Tibial nerve (tissue), 4 donors: Measurements from ENCODE around the gene KIF1B. TPM values are rescaled to one million over a fixed set of nuclear protein-coding genes. Genes with fewer than 3 reads are reported as not detected.

Experiments
- DNase-seq, 2 donors: peaks; one replicate each; pipeline ENCODE4 v3.0.0-alpha.2; 2019; ENCODE audit warnings: low spot score in 2 of 2
- H3K27ac ChIP-seq, 4 donors: fragments of 200-600 bp; sonication (generic) in 3 of 4; one replicate each; pipeline ENCODE4 v1.5.1; 2017 to 2019; ENCODE audit warnings: mild to moderate bottlenecking in 1 of 4
- H3K27me3 ChIP-seq, 2 donors: fragments of 200-600 bp; sonication (generic) in 1 of 2; one replicate each; pipeline versions ENCODE4 v1.5.1 to v1.6.0; 2017 to 2019
- H3K36me3 ChIP-seq, 3 donors: fragments of 200-600 bp; sonication (generic); one replicate each; pipeline ENCODE4 v1.5.1; 2018 to 2019
- H3K4me1 ChIP-seq, 4 donors: fragments of 200-600 bp; sonication (generic) in 3 of 4; one replicate each; pipeline ENCODE4 v1.5.1; 2017 to 2019
- H3K4me3 ChIP-seq, 4 donors: fragments of 200-600 bp; sonication (generic) in 3 of 4; one replicate each; pipeline ENCODE4 v1.5.1; 2017 to 2019; ENCODE audit warnings: mild to moderate bottlenecking in 1 of 4, moderate library complexity in 1 of 4
- H3K9me3 ChIP-seq, 4 donors: fragments of 200-600 bp; sonication (generic) in 3 of 4; one replicate each; pipeline ENCODE4 v1.5.1; 2017 to 2019
- CTCF ChIP-seq, 5 experiments: fragments of 200-600 bp in 3 of 5; fragments of 450-650 bp in 2 of 5; sonication (generic) in 3 of 5; IDR thresholded peaks; one replicate each; pipeline ENCODE4 v1.5.1; 2016 to 2019; ENCODE audit warnings: antibody characterized with exemption in 5 of 5, mild to moderate bottlenecking in 3 of 5, moderate library complexity in 2 of 5
- EP300 ChIP-seq, 2 donors: sonication (generic); formaldehyde crosslinking; IDR thresholded peaks; one replicate each; pipeline ENCODE4 v1.6.1; 2017; ENCODE audit warnings: antibody characterized with exemption in 2 of 2, mild to moderate bottlenecking in 1 of 2
- POLR2A ChIP-seq, 2 donors: fragments of 450-650 bp; IDR thresholded peaks; one replicate each; pipeline ENCODE4 v1.6.1; 2017; ENCODE audit warnings: antibody characterized with exemption in 2 of 2, mild to moderate bottlenecking in 2 of 2, moderate library complexity in 2 of 2
- WGBS, 2 donors: methylation state at CpG; one replicate each; pipeline ENCODE4 v1.1.5; 2018; 5-methylcytosine and 5-hydroxymethylcytosine counted together
- total RNA-seq, 4 donors: library from RNA; depleted of rRNA; stranded (reverse); fragments of >200 nt; gene quantifications; one replicate each; pipeline ENCODE4 v1.1.0, GENCODE V29; 2016

The KIF1B gene
- total RNA-seq, 4 donors from 2014 or later, result 50.6 to 76.2 (median 66.0) TPM

- Histone ChIP-seq H3K4me1 (no peaks in the 10 kb centered on the region), H3K4me3 (no peak overlapping the region), H3K36me3 (peaks cover 0 to 84% (median 0%) of the 10 kb centered on the region in 3 donors), H3K27me3 (no peaks in the 10 kb centered on the region), H3K27ac (no peak overlapping the region), H3K9me3 (no peaks in the 10 kb centered on the region)
- TF ChIP-seq POLR2A (IDR thresholded peaks at IDR 0.05), result no peak
- no peak for TF ChIP-seq EP300 (IDR thresholded peaks at IDR 0.05)
- TF ChIP-seq CTCF (IDR thresholded peaks at IDR 0.05), result no peak
- no peak for DNase-seq
- WGBS, 2 donors, result 91 to 96% methylated on average over 4 of the region's 4 CpGs
Observed at GRCh38 chr1:10265027-10265426, 54.7 kb downstream of the KIF1B start.

- H3K36me3 ChIP-seq, result peaks cover 0 to 78% (median 0%) of the 10 kb centered on the region in 3 donors
- H3K4me1 ChIP-seq, result no peaks in the 10 kb centered on the region
- TF ChIP-seq CTCF (IDR thresholded peaks at IDR 0.05), result no peak
- TF ChIP-seq POLR2A (IDR thresholded peaks at IDR 0.05), result no peak
- 91 to 98% methylated on average over 3 of the region's 3 CpGs for WGBS, 2 donors
- H3K9me3 ChIP-seq, result no peaks in the 10 kb centered on the region
- no peaks in the 10 kb centered on the region for H3K27me3 ChIP-seq
- no peak for DNase-seq
- no peak overlapping the region for H3K4me3 ChIP-seq
- no peak overlapping the region for H3K27ac ChIP-seq
Observed at GRCh38 chr1:10265900-10266299, 55.5 kb downstream of the KIF1B start.

DNA sequence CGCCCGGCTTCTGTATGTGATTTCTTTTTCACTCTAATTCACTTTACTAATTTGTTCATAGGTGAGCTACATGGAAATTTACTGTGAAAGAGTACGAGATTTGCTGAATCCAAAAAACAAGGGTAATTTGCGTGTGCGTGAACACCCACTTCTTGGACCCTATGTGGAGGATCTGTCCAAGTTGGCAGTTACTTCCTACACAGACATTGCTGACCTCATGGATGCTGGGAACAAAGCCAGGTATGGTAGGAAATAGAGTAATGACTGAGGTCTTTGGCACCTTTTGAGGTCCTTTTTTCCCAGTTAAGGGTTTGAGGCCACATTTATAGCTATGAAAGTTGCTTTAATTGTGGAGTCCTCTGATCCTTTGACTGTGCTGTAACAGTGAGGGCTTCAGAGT lies 56.9 kb downstream of the KIF1B start:
- no peaks in the 10 kb centered on the region for H3K4me1 ChIP-seq
- H3K27me3 ChIP-seq, result no peaks in the 10 kb centered on the region
- H3K36me3 ChIP-seq, result peaks cover 0 to 65% (median 6%) of the 10 kb centered on the region in 3 donors
- WGBS, 2 donors, result 83 to 91% methylated on average over 5 of the region's 5 CpGs
- TF ChIP-seq POLR2A (IDR thresholded peaks at IDR 0.05) (no peak), CTCF (IDR thresholded peaks at IDR 0.05) (no peak), EP300 (IDR thresholded peaks at IDR 0.05) (no peak)
- no peak overlapping the region for H3K4me3 ChIP-seq
- H3K9me3 ChIP-seq, result no peaks in the 10 kb centered on the region
- no peak for DNase-seq
- no peak overlapping the region for H3K27ac ChIP-seq

DNA sequence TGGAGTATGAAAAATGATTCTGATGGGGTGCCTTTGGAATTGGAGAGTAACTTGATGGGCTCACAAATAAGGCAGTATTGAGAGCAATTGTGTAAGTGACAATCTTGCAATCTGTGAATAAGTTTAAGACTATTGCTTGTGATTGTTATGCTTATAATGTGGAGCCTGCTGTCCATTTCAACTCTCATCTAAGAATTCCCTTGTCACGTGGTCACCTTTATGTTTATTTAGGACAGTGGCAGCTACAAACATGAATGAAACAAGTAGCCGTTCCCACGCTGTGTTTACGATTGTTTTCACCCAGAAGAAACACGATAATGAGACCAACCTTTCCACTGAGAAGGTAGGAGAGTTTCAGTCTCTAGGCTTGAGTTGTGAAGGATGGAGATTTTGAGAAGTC lies 57.6 kb downstream of the KIF1B start:
- H3K4me1 ChIP-seq, result no peaks in the 10 kb centered on the region
- H3K36me3 ChIP-seq, result peaks cover 0 to 64% (median 6%) of the 10 kb centered on the region in 3 donors
- no peaks in the 10 kb centered on the region for H3K27me3 ChIP-seq
- WGBS, 2 donors, result 87 to 88% methylated on average over 5 of the region's 5 CpGs
- no peaks in the 10 kb centered on the region for H3K9me3 ChIP-seq
- H3K27ac ChIP-seq, result no peak overlapping the region
- no peak overlapping the region for H3K4me3 ChIP-seq
- no peak for DNase-seq
- no peak for TF ChIP-seq CTCF (IDR thresholded peaks at IDR 0.05)
- TF ChIP-seq POLR2A (IDR thresholded peaks at IDR 0.05), result no peak
- TF ChIP-seq EP300 (IDR thresholded peaks at IDR 0.05), result no peak

DNA sequence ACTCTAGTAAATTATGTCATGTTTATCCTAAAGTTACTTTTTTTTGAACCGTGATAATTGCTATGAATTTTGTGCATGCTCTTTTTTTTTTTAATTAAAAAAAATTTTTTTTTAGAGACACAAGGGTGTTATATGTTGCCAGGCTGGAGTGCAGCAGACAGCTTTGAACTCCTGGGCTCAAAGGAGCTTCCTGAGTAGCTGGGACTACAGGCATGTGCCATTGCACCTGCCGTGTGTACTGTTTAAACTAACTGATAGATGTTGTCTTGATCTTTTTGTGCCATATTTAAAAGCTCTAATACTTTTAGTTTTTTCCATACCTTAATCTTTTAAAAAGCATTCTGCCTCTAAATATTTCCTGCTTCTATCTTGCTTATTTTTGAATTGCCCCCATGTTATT lies 60.7 kb downstream of the KIF1B start:
- DNase-seq, result no peak
- WGBS, 2 donors, result 77 to 78% methylated on average over 2 of the region's 2 CpGs
- Histone ChIP-seq H3K27ac (no peak overlapping the region), H3K4me3 (no peak overlapping the region), H3K4me1 (peaks cover 0 to 6% (median 0%) of the 10 kb centered on the region in 4 donors), H3K27me3 (no peaks in the 10 kb centered on the region), H3K36me3 (peaks cover 0 to 50% (median 6%) of the 10 kb centered on the region in 3 donors), H3K9me3 (no peaks in the 10 kb centered on the region)
- no peak for TF ChIP-seq EP300 (IDR thresholded peaks at IDR 0.05)
- TF ChIP-seq POLR2A (IDR thresholded peaks at IDR 0.05), result no peak
- no peak for TF ChIP-seq CTCF (IDR thresholded peaks at IDR 0.05)
